NCI-H187 treated with DMSO at 0.1 percent for 48 hours (cell line): ENCODE results near the gene NR4A3.
"Not testable (repeated sequence)": the region's sequence is repeated elsewhere in the genome, so short reads cannot be mapped to it uniquely, and the experiment has no call there.

Experiments used
- DNase-seq: peaks from one replicate; lab custom pipeline; 2025; lab: John Stamatoyannopoulos, UW

Gene NR4A3

DNA sequence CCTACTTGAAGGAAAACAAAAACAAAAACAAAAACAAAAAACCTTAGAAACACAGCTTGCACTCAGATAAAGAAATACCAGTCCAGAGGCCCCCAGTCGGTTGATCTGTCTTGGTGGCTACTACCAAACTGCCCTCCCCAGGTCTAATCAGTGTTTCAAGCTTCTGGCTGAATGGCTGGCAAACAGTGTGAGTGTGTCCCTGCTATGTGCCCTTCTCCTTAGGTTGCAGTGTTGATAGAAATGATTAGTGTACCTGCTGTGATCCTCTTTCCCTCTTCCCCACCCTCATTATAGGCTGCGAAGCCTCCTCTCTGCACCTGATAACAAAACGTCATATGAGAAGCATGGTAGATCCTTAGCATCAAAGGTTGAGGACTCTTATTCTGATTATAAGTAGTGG is 12.8 kb downstream of the NR4A3 start:
- no peak for DNase-seq

GRCh38 chr9:99835142-99835541 is 13.5 kb downstream of the NR4A3 start:
- no peak for DNase-seq

DNA sequence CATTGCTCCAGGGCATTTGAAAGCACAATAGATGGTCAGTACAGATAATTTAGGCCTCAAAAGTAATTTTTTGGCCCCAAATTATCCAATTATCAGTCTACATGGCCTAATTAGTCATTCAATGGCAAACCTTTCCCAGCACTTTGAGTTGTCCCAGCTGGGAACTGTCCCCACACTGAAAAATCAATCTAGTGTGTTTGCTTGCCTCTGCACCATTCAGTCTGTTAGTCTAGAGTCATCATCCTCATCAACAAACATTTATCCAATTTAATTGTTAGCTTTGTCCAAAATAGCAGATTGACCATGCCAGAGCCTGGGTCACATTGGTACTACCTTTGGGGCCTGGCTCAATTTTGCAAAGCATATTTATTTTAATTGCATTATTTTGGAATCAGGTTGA is 13.9 kb downstream of the NR4A3 start:
- no peak for DNase-seq

- DNase-seq = no peak
These were observed 18.4 kb downstream of the NR4A3 start for GRCh38 chr9:99840072-99840471.

- no peak for DNase-seq
These were observed 23.4 kb downstream of the NR4A3 start for GRCh38 chr9:99845063-99845462.

DNA sequence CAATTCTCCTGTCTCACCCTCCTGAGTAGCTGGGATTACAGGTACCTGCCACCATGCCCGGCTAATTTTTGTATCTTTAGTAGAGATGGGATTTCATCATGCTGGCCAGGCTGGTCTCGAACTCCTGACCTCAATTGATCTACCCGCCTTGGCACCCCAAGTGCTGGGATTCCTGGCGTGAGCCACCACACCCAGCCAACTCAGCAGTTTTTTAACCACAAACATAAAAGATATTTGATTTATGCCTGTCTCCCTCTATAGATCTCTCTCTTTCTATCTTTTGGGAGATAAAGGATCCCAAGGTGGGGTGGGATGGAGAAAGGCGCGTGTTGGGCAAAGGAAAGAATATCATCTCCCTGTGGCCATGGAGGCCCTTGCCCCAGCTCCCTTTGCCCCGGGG is 26.8 kb downstream of the NR4A3 start:
- no peak for DNase-seq

DNA sequence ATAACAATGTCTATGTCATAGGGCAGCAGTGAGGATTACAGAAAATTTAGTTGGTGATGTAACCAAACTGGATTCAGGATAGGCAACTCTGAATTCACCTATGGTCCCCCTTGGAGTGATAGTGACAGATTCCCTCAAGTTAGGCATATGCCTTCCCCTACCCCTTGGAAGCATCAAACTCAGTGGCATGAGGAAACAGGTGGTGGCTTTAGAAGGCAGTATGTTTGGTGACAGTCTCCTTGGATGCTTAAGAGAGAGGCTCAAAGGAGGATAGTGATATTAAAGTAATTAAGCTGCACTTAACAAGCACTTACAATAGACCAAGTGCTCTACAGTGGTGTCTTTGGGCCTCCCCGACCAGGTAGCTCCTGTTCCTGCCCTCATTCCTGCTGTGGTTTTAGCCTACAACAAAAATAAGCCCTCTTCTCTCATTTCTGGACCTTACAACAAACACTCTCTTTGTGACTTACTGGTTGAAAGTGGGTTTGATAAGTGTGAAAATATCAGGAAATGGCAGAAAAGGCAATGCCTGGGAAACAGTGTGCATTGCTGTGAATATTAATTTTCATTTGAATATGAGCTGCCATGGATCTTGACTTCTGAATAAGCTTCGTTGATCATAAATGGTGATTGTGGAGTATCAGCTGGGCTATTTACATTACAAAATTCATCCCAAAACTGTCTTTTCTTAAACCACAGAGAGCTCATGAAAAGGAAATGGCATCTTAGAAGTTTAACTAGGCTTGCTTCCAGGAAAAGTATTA is 29.2 kb downstream of the NR4A3 start:
- no peak for DNase-seq

DNA sequence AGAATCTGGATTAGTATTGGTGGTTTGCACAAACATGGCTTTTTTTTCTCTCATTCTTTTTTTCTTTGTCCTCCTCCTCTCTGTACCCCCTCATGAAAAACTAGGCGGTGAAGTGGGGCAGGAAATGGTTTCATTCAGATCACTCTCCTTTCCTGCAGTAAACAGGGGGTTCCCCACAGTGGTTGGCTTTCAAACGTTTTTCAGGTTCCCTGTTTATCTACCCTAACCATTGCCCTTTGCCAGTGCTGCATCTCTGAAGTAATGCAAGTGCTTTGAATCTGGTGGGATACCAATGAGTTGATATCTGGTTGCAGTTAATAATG is 29.8 kb downstream of the NR4A3 start:
- DNase-seq = no peak

DNA sequence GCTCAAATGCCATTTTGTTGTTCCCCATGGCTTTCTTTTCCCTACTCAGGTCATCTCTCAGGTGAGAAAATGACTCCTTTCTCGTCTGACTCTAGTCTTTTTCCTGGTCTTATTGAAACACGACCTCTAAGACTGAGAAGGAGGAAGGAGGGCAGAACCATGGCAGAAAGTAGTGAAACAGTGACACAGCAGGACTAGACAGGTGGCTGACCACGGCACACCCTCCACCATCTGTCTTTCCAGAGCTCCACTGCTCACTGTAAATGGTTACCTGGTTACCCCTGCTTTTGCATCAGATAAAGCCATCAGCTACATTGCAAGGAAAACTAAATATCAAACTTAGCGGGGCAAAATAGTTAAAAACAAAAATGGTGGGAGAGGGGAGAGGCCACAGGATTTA is 30.9 kb downstream of the NR4A3 start:
- no peak for DNase-seq

DNA sequence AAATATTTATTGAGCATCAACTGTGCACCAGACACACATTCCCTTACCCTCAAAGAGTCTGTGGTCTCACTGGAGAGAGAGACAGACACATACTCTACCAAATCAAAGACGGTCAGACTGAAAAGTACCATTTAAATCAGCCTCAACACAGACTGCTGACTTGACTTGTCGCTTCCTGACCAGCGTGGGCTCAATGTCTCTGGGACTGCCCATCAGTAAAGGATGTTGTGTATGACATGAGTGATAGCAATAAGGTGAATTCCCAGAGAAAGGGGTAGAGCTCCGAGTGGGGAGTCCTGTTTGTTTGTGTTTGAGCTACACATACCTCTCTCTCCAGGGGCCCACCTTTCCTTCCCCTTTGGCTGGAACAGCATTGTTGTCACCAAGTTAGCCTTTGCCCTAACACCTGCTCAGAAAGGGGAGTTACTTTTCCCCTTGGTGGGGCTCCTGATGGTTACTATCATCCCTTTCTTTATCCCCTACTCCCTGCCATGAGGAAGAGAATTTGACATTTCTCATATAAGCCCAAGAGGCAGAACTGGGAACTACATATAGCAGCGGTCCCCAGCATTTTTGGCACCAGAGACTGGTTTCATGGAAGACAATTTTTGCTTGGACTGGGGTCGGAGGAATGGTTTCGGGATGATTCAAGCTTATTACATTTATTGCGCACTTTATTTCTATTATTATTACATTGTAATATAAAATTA is 33.9 kb downstream of the NR4A3 start:
- no peak for DNase-seq

GRCh38 chr9:99857576-99857975 is 35.9 kb downstream of the NR4A3 start:
- DNase-seq = not testable (repeated sequence)

DNA sequence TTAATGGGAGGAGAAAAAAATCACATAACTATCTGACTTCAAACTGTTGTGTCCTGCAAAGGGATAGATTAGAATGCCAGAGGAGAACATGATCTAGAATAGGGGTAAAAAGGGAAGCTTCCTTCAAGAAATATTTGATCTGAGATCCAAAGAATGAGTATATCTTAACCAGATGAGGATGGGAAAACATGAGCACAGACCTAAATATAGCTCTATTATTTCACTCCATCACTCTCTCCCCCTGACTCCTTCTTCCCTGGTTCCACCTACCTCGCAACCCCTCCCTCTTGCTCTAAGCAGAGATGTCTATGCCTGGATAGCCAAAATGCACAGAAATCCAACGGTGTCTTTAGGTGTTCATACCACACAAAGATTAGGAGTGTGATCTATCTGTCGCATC is 36.4 kb downstream of the NR4A3 start:
- no peak for DNase-seq

DNA sequence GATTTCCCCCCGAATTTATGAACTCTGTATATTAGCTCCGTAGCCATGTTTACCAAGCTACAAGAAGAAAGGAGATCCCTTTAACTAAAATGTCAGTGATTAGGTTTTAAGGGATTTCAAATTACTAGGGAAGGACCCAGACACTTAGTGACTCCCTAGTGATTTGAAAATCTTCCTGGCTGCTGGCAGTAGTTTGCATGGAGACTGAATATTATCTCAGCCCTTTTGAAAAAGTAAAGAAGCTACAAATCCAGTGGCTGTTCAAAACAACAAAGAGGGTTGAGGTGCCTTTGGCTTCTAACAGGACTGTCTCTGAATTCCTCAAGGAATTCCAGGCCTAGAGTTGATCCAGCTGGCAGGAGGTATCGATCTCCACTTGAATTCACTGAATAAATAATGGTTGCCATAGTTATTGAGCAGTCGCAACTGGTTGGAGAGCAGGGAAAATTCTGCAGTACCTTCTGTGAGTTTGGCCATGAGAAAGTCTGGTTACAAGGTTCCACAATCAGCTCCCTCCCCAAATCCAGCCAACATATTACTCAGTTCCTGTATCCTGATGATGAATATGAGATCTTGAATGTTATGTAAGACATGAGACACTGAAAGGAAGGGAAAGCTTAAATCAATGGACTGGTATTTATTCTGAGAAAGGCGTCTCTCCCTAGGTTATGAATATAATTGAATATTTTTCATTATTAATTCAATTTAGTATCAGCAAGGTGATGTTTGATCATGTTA is 37.7 kb downstream of the NR4A3 start:
- no peak for DNase-seq

DNA sequence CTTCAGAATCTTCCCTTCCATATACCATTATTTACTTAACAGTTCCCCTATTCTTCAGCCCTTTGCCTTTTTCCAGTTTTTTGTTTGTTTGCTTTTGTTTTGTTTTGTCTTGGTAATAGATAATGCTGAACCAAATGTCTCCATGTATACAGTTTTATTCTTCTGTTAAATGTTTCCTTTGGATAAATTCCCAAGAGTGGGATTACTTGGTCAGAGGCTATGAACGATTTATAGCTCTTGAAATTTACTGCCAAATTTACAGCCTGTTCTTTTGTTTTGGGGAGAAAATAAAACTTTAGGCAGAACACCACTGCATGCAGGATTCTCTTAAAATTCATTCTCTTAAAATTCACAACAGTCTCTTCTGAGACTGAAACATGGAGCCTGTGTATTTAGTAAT is 38.6 kb downstream of the NR4A3 start:
- no peak for DNase-seq

- no peak for DNase-seq
These were observed 42.3 kb downstream of the NR4A3 start for GRCh38 chr9:99863955-99864354.

DNA sequence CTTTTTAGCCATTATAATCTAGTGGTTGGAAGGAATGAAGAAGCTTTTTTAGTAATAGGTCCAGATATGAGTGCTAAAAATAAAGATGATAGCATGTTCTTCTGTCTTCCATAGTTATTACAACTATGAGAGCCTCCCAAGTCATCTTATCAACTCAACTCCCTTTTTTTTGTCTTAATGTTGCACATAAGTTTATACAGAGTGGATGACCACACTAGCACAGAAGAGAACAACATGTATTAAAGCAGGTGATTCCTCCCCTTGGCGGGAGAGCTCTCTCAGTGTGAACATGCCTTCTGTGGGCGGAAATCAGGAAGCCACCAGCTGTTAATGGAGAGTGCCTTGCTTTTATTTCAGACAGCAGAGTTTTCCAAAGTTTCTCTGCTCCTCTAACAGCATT is 44.7 kb downstream of the NR4A3 start:
- DNase-seq = no peak

GRCh38 chr9:99867536-99867935 is 45.9 kb downstream of the NR4A3 start:
- DNase-seq = no peak

DNA sequence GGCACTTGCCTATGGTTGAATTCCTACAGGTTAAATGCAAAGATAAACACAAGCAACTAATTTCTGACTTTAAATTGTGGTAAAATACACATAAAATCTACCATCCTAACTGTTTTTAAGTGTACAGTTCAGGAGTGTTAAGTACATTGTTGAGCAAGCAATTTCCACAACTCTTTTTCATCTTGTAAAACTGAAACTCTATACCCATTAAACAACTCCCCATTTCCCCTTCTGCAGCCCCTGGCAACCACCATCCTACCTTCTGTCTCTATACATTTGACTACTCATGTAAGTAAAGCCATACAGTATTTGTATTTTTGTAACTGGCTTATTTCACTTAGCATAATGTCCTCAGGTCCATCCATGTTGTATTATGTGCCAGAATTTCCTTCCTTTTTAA is 46.3 kb downstream of the NR4A3 start:
- no peak for DNase-seq

GRCh38 chr9:99868845-99869244 is 47.2 kb downstream of the NR4A3 start:
- no peak for DNase-seq

- no peak for DNase-seq
These were observed 48.4 kb downstream of the NR4A3 start for GRCh38 chr9:99870126-99870525.

- DNase-seq = no peak
These were observed 51.8 kb downstream of the NR4A3 start for GRCh38 chr9:99873531-99873930.

GRCh38 chr9:99873943-99874584 is 52.4 kb downstream of the NR4A3 start:
- DNase-seq = no peak

- no peak for DNase-seq
These were observed 54.5 kb downstream of the NR4A3 start for GRCh38 chr9:99876190-99876589.
